ENCODE data around the gene PFKP.

PFKP gene

DNA sequence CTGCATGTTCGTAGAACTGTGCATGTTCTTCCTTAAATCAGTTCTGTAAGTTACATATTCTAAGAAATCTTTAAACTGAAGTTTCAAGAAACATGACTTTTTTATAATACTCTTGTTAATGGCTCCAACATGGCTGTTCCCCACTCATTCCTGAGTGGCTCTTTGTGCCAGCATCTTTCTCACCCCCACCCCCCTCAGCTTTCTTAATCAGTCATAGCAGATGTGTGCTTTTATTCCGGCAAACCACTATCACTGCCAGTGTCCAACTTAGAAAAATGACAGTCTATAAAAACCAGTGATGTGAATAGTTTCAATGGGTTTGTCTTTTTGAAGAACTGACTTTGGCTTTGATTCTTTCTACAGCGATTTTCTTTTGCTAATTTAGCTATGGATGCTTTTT lies 67.7 kb downstream of the PFKP start:
- no peak for DNase-seq (ENCODE audit: low read depth, low spot score)
- H3K9me3 ChIP-seq (ENCODE audit: control insufficient read depth, insufficient read depth, low read length) = no peaks in the 10 kb centered on the region
- H3K27ac ChIP-seq (ENCODE audit: low read length) = no peak overlapping the region
- no peaks in the 10 kb centered on the region for H3K27me3 ChIP-seq (ENCODE audit: control insufficient read depth, insufficient read depth, low read length)
- peaks cover 59% of the 10 kb centered on the region for H3K36me3 ChIP-seq (ENCODE audit: control insufficient read depth, insufficient read depth, low read length)
- H3K4me1 ChIP-seq (ENCODE audit: control insufficient read depth, insufficient read depth, low read length) = no peaks in the 10 kb centered on the region
- H3K4me3 ChIP-seq (ENCODE audit: low read length) = no peak overlapping the region
- WGBS (ENCODE audit: insufficient coverage, insufficient read length) = no CpG with 5 or more reads among the region's 3 CpGs

- DNase-seq (ENCODE audit: low read depth, low spot score) = no peak
- Histone ChIP-seq H3K27ac (ENCODE audit: low read length) (no peak overlapping the region), H3K36me3 (ENCODE audit: control insufficient read depth, insufficient read depth, low read length) (peaks cover 55% of the 10 kb centered on the region), H3K9me3 (ENCODE audit: control insufficient read depth, insufficient read depth, low read length) (no peaks in the 10 kb centered on the region), H3K27me3 (ENCODE audit: control insufficient read depth, insufficient read depth, low read length) (no peaks in the 10 kb centered on the region), H3K4me1 (ENCODE audit: control insufficient read depth, insufficient read depth, low read length) (no peaks in the 10 kb centered on the region), H3K4me3 (ENCODE audit: low read length) (no peak overlapping the region)
- WGBS (ENCODE audit: insufficient coverage, insufficient read length) = no CpG with 5 or more reads among the region's 14 CpGs
These were observed 69.0 kb downstream of the PFKP start for GRCh38 chr10:3136336-3136735.

DNA sequence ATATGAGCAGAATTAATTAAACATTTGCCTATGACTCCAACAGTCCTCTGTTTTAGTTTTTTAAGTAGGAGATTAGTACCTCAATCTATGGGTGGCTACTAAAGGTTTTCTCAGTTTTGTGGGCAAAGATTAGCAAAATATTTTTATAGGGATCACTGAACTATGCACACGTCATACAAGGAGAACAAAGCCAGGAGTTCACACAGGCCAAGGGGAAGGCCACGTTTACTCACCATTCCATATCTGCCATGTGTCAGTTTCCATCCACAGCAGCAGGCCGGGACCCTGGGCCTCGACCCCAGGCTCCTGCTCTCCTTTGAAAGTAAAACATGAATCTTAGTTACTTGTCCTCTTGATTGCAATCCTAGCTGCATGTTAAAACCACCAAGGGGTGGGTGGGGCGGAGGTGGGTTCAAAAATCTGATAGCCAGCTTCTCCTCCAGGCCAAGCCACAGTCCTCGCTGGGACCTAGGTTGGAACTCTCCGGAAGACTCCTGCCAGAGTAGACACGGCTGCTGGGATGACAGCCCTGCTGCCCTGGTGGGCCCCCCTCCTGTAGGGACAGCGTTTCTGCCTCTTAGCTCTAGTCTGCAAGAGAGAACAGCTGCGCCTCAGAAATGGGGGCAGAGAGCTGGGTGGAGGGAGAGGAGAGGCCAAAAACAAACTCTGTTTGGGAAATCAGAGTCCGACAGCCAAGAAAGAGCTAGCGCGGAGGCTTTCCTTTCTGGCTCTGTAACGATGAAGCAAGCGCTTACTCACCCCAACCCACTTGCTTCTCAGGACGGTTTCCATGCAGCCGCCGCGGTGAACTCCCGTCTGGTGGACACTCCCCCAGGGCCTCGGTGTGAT lies 69.6 kb downstream of the PFKP start:
- WGBS (ENCODE audit: insufficient coverage, insufficient read length) = no CpG with 5 or more reads among the region's 21 CpGs
- Histone ChIP-seq H3K27ac (ENCODE audit: low read length) (no peak overlapping the region), H3K36me3 (ENCODE audit: control insufficient read depth, insufficient read depth, low read length) (peaks cover 50% of the 10 kb centered on the region), H3K4me3 (ENCODE audit: low read length) (no peak overlapping the region), H3K9me3 (ENCODE audit: control insufficient read depth, insufficient read depth, low read length) (no peaks in the 10 kb centered on the region), H3K4me1 (ENCODE audit: control insufficient read depth, insufficient read depth, low read length) (no peaks in the 10 kb centered on the region), H3K27me3 (ENCODE audit: control insufficient read depth, insufficient read depth, low read length) (no peaks in the 10 kb centered on the region)
- no peak for DNase-seq (ENCODE audit: low read depth, low spot score)

DNA sequence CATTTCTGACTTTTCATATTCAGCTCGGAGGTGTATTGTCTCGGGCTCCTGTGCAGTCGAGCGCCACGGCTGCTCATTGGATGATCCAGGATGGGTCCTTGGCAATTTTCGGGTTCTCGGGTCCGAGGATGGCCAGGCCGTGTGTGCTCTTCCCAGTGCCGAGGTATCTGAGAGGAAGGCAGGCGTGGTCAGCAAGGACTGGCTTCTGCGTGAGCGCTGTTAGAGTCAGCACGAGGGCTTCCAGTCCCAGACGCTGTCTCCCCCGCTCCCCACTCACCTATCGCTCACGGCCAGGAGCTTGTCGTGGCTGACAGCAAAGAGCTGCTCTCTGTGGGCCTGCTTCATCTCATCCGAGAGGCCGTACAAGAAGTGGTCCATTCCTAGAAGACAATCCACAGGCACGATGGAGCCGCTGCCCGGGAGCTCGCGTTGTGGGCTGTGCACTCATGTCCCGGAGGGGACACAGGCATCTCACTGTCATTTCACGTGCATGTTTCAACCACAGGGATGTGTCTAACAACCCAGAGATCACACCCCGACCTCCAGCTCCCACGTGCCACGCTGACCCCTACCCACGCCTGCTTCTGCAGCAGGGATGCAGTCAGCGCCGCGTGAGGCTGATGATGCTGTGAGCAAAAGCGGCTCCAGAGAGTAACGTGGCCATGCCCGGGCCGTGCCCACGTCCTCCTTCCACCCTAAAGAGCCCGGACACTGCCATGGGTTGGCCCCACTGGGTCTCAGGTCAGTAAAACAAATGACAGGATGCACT lies 70.8 kb downstream of the PFKP start:
- Histone ChIP-seq H3K4me3 (ENCODE audit: low read length) (no peak overlapping the region), H3K27me3 (ENCODE audit: control insufficient read depth, insufficient read depth, low read length) (no peaks in the 10 kb centered on the region), H3K36me3 (ENCODE audit: control insufficient read depth, insufficient read depth, low read length) (peaks cover 44% of the 10 kb centered on the region), H3K4me1 (ENCODE audit: control insufficient read depth, insufficient read depth, low read length) (no peaks in the 10 kb centered on the region), H3K27ac (ENCODE audit: low read length) (no peak overlapping the region), H3K9me3 (ENCODE audit: control insufficient read depth, insufficient read depth, low read length) (no peaks in the 10 kb centered on the region)
- no peak for DNase-seq (ENCODE audit: low read depth, low spot score)
- WGBS (ENCODE audit: insufficient coverage, insufficient read length) = no CpG with 5 or more reads among the region's 41 CpGs

- WGBS (ENCODE audit: insufficient coverage, insufficient read length) = no CpG with 5 or more reads among the region's 10 CpGs
- no peak overlapping the region for H3K27ac ChIP-seq (ENCODE audit: low read length)
- H3K4me1 ChIP-seq (ENCODE audit: control insufficient read depth, insufficient read depth, low read length) = no peaks in the 10 kb centered on the region
- H3K4me3 ChIP-seq (ENCODE audit: low read length) = no peak overlapping the region
- no peaks in the 10 kb centered on the region for H3K9me3 ChIP-seq (ENCODE audit: control insufficient read depth, insufficient read depth, low read length)
- no peaks in the 10 kb centered on the region for H3K27me3 ChIP-seq (ENCODE audit: control insufficient read depth, insufficient read depth, low read length)
- no peak for DNase-seq (ENCODE audit: low read depth, low spot score)
- peaks cover 49% of the 10 kb centered on the region for H3K36me3 ChIP-seq (ENCODE audit: control insufficient read depth, insufficient read depth, low read length)
These were observed 72.0 kb downstream of the PFKP start for GRCh38 chr10:3139216-3139910.

DNA sequence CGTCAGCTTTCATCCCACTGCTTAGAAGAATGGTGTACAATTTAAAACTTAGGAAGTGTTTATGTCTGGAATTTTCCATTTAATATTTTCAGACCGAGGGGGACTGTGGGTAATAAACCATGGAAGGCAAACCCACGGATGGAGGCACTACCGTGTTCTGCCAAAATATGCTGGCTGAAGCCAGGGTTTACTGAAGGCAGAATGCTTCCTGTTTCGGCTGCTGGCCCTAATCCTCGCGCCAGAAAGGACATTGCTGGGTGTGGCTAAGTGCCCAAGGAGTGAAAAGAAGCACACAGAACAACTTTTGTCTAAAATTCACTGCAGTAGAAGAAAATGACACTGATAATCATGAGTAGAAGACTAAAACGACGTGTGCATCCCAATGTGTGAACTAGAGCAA lies 72.9 kb downstream of the PFKP start:
- Histone ChIP-seq H3K9me3 (ENCODE audit: control insufficient read depth, insufficient read depth, low read length) (no peaks in the 10 kb centered on the region), H3K4me1 (ENCODE audit: control insufficient read depth, insufficient read depth, low read length) (no peaks in the 10 kb centered on the region), H3K4me3 (ENCODE audit: low read length) (no peak overlapping the region), H3K27ac (ENCODE audit: low read length) (no peak overlapping the region), H3K36me3 (ENCODE audit: control insufficient read depth, insufficient read depth, low read length) (peaks cover 46% of the 10 kb centered on the region), H3K27me3 (ENCODE audit: control insufficient read depth, insufficient read depth, low read length) (no peaks in the 10 kb centered on the region)
- no peak for DNase-seq (ENCODE audit: low read depth, low spot score)
- no CpG with 5 or more reads among the region's 9 CpGs for WGBS (ENCODE audit: insufficient coverage, insufficient read length)

DNA sequence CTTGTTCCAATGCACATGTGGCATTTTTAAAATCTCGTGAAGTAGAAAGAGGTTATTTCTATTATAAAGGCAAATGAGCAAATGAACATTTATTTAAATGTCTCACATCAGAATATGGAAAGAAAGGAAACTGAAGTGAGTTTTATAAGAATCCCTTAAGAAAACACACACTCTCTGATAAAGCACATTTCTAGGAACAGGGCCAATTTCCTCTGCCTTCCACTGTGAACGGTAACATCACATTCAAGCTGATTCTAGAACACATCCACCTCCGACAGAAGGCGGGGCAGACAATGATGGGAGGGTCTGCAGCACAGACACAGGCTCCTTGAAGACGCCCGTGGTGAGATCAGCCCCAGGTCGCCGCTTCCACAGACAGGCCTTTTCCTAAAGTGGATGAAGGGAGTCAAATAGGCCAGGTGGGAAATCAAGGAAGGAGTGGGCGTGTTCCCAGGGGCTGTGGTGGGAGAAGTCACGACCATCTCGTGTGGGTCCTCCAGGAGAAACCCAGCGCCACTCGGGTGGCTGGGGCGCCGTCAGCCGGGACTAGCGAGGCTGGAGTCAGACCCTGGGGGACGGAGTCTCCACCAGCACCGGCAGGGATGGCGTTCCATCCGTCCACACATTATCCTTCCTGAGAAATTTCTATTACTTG lies 74.1 kb downstream of the PFKP start:
- no peaks in the 10 kb centered on the region for H3K4me1 ChIP-seq (ENCODE audit: control insufficient read depth, insufficient read depth, low read length)
- H3K9me3 ChIP-seq (ENCODE audit: control insufficient read depth, insufficient read depth, low read length) = no peaks in the 10 kb centered on the region
- no peaks in the 10 kb centered on the region for H3K27me3 ChIP-seq (ENCODE audit: control insufficient read depth, insufficient read depth, low read length)
- no CpG with 5 or more reads among the region's 21 CpGs for WGBS (ENCODE audit: insufficient coverage, insufficient read length)
- no peak overlapping the region for H3K27ac ChIP-seq (ENCODE audit: low read length)
- DNase-seq (ENCODE audit: low read depth, low spot score) = no peak
- H3K36me3 ChIP-seq (ENCODE audit: control insufficient read depth, insufficient read depth, low read length) = peaks cover 38% of the 10 kb centered on the region
- no peak overlapping the region for H3K4me3 ChIP-seq (ENCODE audit: low read length)

DNA sequence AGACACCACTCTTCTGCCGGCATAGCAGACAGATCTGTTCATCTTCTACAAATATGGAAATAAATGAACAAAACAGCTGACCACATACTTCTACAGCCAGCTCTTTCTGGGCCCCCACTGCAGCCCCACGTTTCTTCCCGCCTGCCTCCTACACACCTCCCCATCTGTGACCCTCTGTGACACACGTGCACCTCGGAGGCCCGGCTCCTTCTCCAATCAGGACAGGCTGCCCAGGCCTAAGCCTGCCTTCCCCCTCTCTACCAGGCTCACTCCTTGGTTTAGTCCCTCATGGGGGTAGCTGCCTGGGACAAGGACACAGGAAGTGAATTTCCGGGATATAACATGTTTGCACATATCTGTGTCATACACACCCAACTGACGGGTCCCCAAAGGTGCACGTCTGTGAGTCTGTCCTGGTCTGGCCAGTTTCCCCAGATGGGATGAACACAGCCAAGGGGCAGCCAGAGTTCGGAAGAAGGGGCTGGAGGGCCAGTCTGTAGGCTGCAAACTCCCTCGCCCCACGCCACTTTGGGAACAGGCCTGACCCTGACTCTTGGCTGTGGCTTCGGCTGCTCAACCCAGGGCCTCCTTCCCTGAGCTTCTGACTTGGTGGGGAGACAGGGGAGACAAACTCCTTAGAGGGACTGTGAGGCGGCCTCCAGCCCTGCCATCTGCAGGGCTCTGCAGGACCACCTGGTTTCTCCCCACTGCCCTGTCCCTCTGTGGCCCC lies 75.0 kb downstream of the PFKP start:
- H3K27me3 ChIP-seq (ENCODE audit: control insufficient read depth, insufficient read depth, low read length) = no peaks in the 10 kb centered on the region
- WGBS (ENCODE audit: insufficient coverage, insufficient read length) = no CpG with 5 or more reads among the region's 14 CpGs
- H3K4me1 ChIP-seq (ENCODE audit: control insufficient read depth, insufficient read depth, low read length) = no peaks in the 10 kb centered on the region
- no peak for DNase-seq (ENCODE audit: low read depth, low spot score)
- H3K9me3 ChIP-seq (ENCODE audit: control insufficient read depth, insufficient read depth, low read length) = no peaks in the 10 kb centered on the region
- H3K4me3 ChIP-seq (ENCODE audit: low read length) = no peak overlapping the region
- peaks cover 30% of the 10 kb centered on the region for H3K36me3 ChIP-seq (ENCODE audit: control insufficient read depth, insufficient read depth, low read length)
- H3K27ac ChIP-seq (ENCODE audit: low read length) = no peak overlapping the region

DNA sequence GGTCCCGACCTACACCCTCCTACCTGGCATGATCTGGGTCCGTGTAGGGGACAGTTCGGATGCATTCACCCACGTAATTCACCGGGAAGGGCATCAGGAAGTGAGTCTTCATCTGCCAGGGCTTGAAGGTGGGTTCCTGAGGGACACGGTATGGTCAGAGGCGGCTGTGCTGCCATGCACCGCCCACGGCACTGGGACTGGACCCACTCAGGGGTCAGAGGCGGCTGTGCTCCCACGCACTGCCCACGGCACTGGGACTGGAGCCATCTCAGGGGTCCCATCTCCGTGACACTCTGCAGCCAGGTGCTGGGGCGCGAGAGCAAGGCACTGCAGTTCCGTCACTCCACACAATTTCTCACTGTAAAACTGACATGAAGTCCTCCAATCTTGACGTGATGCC lies 76.0 kb downstream of the PFKP start:
- Histone ChIP-seq H3K4me1 (ENCODE audit: control insufficient read depth, insufficient read depth, low read length) (no peaks in the 10 kb centered on the region), H3K9me3 (ENCODE audit: control insufficient read depth, insufficient read depth, low read length) (no peaks in the 10 kb centered on the region), H3K27ac (ENCODE audit: low read length) (no peak overlapping the region), H3K4me3 (ENCODE audit: low read length) (no peak overlapping the region), H3K36me3 (ENCODE audit: control insufficient read depth, insufficient read depth, low read length) (peaks cover 24% of the 10 kb centered on the region), H3K27me3 (ENCODE audit: control insufficient read depth, insufficient read depth, low read length) (no peaks in the 10 kb centered on the region)
- 100% methylated on average over 1 of the region's 17 CpGs for WGBS (ENCODE audit: insufficient coverage, insufficient read length)
- DNase-seq (ENCODE audit: low read depth, low spot score) = no peak
